Omental fat pad (tissue), 4 donors: ENCODE data around the gene ATP11A. TPM values are rescaled to one million over a fixed set of nuclear protein-coding genes. Genes with fewer than 3 reads are reported as not detected.
"Not testable (repeated sequence)": the region's sequence is repeated elsewhere in the genome, so short reads cannot be mapped to it uniquely, and the experiment has no call there.

ENCODE experiments used
- ATAC-seq: fragments of 150-250 bp; one replicate; pipeline ENCODE4 v1.9.1; 2016; ENCODE audit warnings: mild to moderate bottlenecking, moderate library complexity; ENCODE audit not compliant: low FRiP score
- DNase-seq: peaks from one replicate; pipeline ENCODE4 v3.0.0-alpha.2; 2019; ENCODE audit warnings: low spot score
- total RNA-seq, 4 donors: library from RNA; depleted of rRNA; stranded (reverse); fragments of >200 nt; gene quantifications; one replicate each; pipeline ENCODE4 v1.1.0, GENCODE V29; 2016
- TF ChIP-seq, protein P1 (sequence below), 3 donors: fragments of 450-650 bp; IDR thresholded peaks; one replicate each; pipeline ENCODE4 v1.5.1; 2016 to 2017; ENCODE audit warnings: antibody characterized with exemption in 3 of 3, mild to moderate bottlenecking in 3 of 3, moderate library complexity in 2 of 3

ATP11A gene
- total RNA-seq, 4 donors from 2014 or later, result 32.8 to 61.4 (median 45.7) TPM

DNA sequence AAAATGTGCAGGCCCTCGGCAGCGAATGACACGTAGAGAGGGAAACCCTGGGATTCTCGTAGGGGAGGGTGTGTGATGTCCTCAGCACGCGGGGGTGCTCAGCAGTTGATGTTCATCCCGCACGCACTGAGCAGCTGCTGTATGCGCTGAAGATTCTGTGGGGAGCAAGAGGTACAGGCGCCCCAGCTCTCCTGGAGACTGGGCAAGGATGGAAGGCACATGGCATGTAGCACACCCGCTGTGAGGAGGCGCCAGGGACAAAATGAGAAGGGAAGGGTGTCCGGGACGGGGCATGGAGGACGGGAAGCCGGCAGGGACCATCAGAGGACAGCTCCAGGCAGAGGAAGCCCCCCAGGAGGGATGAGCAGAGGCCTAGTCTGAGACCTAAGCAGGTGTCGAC lies 15.4 kb downstream of the ATP11A start:
- ATAC-seq (peak; percentile 26), DNase-seq (no peak)
- TF ChIP-seq, protein P1, sequence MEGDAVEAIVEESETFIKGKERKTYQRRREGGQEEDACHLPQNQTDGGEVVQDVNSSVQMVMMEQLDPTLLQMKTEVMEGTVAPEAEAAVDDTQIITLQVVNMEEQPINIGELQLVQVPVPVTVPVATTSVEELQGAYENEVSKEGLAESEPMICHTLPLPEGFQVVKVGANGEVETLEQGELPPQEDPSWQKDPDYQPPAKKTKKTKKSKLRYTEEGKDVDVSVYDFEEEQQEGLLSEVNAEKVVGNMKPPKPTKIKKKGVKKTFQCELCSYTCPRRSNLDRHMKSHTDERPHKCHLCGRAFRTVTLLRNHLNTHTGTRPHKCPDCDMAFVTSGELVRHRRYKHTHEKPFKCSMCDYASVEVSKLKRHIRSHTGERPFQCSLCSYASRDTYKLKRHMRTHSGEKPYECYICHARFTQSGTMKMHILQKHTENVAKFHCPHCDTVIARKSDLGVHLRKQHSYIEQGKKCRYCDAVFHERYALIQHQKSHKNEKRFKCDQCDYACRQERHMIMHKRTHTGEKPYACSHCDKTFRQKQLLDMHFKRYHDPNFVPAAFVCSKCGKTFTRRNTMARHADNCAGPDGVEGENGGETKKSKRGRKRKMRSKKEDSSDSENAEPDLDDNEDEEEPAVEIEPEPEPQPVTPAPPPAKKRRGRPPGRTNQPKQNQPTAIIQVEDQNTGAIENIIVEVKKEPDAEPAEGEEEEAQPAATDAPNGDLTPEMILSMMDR (IDR thresholded peaks at IDR 0.05), result no peak

DNA sequence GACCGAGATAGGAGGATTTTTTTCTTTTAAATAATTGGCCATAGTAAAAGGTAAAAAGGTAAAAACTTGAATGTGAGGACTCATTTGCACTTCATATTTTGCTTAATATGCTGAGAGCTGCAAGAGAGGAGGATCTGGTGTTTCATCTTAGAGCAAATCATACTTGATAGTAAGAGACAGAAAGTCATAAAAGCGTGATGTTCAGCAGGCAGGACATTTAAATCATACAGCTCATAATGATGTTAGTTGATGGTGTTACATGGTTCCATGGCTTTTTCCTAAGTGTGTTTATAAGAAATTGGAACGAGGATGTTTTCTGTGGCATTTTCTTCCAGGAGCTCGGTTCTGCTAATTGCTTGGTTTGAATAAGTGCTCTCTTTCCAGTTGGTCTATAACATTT lies 16.3 kb downstream of the ATP11A start:
- TF ChIP-seq, protein P1 (IDR thresholded peaks at IDR 0.05), result no peak
- DNase-seq (no peak), ATAC-seq (no peak)

GRCh38 chr13:112708560-112709240 lies 18.9 kb downstream of the ATP11A start:
- no peak for DNase-seq
- ATAC-seq, result no peak
- TF ChIP-seq, protein P1 (IDR thresholded peaks at IDR 0.05), result no peak

- not testable (repeated sequence) for DNase-seq, ATAC-seq
Measured at GRCh38 chr13:112709316-112709715, 19.5 kb downstream of the ATP11A start.

- DNase-seq (no peak), ATAC-seq (no peak)
- TF ChIP-seq, protein P1 (IDR thresholded peaks at IDR 0.05), result no peak
Measured at GRCh38 chr13:112709825-112710783, 20.3 kb downstream of the ATP11A start.

DNA sequence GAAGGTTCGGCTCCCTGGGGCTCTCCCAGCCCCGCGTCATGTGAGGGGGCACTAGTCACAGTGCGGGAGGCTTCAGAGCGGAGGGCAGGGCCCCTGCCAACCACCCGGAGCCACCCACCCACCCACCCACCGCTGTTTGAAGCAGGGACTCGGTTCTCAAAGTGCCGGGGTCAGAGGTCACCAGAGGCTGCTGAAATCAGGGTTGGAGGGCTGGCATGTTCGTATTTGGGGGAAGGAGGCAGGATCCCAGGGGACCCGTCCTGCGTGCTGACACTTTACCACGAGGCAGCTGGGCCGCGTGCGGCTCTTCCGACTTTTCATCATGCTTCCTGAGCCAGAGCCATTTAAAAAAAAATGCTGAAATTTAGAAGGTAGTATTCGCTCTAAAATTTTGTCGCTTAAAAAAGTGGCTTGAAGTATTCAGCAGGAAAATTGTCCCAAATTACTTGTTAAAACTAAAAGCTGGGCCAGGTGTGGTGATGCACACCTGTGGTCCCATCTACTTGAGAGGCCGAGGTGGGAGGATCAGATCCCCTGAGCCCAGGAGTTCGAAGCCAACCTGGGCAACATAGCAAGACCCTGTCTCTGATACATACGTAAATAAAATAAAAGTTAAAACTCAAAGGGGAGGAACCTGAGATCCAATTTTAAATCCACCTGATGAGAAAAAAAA lies 21.2 kb downstream of the ATP11A start:
- DNase-seq (no peak), ATAC-seq (no peak)
- TF ChIP-seq, protein P1 (IDR thresholded peaks at IDR 0.05), result no peak
